Dedifferentiated amniotic fluid mesenchymal stem cell (primary cell): ENCODE data around the gene TP53I11.

Source experiments
- DNase-seq: peaks from one replicate; pipeline ENCODE4 v3.0.0-alpha.2; 2016; ENCODE audit errors: extremely low spot score

The TP53I11 gene

DNA sequence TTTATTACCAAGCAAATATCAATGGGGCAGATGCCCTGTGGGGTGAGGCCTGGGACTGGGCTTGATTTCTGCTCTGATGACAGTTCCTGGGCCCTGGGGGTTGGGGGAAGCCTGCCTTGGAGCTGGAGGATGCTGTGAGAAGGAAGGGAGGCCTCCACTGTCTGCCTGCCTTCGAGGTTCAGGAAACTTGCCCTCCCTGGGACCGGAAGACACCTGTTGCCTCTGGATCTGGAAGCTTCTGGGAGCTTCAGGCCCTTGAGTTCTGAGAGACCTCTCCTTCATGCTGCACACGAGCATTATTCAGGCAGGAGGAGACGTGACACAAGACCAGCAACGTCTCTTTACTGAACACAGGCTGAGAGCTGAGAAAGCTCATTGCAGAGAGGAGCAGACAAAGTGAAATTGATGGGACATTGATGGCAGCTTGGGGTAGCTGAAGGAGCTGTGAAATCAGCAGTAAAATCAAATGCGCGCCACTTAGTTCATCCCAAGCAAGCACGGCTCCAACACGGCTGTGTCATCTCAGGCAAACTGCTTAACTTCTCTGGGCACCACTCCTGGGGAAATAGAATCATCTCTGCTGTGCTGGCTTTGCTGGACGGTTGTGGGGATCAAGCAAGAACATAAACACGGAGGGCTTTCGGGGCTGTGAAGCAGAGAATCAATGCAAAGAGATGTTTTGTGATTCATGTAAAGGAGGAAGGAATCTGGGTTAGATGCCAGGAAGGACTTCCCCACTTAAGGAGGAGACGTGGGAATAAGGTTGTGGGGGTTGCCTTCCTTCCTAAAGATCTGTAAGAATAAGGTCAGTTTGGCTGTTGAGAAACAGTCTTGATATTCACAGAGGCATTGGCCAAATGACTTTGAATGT is 64.5 kb downstream of the TP53I11 start:
- no peak for DNase-seq

DNA sequence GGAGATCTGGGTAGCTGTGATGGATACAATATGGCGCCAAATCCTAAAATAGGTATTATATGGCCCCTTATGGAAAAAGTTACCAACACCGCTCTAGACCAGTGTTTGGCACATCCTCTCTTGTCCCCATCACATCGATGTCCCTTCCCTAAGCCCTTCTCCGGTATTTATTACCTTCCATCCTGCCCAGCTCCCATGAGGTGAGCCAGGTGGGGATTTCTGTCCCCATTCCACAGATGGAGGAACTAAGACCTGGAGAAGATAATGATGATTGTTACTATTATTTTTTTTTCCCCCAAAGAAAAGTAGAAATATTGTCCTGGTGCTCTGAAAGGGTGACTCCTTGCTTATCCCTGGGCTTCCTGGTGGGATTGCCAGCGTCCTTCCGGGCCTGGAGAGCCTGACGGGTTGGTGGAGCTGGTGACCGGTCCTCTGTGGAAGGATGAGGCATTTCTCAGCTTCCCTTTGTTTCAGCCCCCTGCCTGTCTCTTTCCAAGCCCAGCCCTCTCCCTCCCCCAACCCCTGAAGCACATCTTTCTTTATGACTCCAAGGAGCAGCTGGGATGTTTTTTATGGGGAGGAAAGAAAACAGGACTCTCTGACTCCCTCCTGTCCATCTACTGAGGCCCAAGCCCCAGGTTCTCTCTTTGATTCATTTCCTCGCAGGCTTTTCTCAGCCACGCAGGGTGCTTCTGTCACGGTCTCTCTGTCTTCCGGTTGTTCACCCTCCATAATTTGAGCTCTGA is 65.4 kb downstream of the TP53I11 start:
- DNase-seq: no peak

DNA sequence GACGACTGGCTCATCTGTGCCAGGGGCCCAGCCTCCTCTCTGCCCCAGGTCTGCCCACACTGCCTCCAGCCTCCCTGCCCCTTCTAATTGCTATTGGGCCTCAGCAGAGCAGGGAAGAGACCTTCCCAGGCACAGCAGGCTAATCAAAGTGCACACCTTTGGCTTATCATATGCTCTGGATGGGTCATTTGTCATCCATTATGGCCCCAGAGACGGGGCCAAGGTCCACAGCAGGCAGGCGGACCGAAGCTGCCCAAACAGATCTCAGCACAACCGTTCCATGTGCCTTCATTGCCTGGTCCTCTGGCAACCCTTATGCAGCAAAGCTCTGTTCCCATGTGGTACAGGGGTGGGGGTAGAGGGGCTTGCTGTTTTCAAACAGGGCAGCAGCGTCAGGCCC is 66.6 kb downstream of the TP53I11 start:
- no peak for DNase-seq

DNA sequence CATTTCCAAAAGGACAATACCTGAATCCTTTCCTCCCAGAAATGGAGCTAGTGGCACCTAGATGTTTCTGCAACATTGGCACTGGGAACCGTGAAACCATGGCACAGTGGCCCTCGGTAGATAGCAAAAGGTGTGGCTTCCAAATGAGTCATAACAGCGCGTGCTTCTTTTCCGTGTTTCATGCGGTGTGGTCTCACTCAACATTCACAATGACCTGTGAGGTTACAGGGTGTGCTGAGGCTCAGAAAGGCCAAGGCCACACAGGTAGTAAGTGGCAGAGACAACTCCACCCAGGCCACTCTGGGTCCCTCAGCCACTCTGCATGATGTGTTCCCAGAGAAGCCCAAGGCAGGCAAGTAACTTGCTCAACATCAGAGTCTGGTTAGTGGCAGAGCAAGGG is 67.4 kb downstream of the TP53I11 start:
- DNase-seq: no peak
